ENCODE data around the gene KHNYN. TPM values are rescaled to one million over a fixed set of nuclear protein-coding genes. Genes with fewer than 3 reads are reported as not detected.

The KHNYN gene
- total RNA-seq, 4 donors from 2014 or later = 80.9 to 129 (median 113) TPM

DNA sequence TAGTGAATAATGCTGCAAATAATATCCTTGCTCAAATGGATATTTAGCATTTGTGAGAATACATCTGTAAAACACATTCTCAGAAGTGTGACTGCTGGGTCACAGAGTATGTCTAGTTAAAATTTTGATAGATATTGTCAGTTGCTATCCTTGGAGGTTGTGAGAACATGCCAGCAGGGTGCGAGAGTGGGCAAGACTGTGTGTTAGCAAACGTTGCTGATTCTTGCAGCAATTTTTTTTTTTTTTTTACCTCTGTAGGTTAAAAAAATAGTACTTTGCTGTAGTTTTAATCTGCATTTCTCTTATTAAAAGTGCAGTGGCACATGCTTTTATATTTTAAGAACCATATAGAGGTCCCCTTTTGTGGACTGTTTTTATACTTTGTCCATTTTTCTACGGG is 35.5 kb upstream of the KHNYN start:
- no peak for TF ChIP-seq POLR2A (IDR thresholded peaks at IDR 0.05)
- TF ChIP-seq, protein P1, sequence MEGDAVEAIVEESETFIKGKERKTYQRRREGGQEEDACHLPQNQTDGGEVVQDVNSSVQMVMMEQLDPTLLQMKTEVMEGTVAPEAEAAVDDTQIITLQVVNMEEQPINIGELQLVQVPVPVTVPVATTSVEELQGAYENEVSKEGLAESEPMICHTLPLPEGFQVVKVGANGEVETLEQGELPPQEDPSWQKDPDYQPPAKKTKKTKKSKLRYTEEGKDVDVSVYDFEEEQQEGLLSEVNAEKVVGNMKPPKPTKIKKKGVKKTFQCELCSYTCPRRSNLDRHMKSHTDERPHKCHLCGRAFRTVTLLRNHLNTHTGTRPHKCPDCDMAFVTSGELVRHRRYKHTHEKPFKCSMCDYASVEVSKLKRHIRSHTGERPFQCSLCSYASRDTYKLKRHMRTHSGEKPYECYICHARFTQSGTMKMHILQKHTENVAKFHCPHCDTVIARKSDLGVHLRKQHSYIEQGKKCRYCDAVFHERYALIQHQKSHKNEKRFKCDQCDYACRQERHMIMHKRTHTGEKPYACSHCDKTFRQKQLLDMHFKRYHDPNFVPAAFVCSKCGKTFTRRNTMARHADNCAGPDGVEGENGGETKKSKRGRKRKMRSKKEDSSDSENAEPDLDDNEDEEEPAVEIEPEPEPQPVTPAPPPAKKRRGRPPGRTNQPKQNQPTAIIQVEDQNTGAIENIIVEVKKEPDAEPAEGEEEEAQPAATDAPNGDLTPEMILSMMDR (IDR thresholded peaks at IDR 0.05) = no peak
- peaks cover 0 to 12% (median 3%) of the 10 kb centered on the region in 4 donors for H3K4me1 ChIP-seq

DNA sequence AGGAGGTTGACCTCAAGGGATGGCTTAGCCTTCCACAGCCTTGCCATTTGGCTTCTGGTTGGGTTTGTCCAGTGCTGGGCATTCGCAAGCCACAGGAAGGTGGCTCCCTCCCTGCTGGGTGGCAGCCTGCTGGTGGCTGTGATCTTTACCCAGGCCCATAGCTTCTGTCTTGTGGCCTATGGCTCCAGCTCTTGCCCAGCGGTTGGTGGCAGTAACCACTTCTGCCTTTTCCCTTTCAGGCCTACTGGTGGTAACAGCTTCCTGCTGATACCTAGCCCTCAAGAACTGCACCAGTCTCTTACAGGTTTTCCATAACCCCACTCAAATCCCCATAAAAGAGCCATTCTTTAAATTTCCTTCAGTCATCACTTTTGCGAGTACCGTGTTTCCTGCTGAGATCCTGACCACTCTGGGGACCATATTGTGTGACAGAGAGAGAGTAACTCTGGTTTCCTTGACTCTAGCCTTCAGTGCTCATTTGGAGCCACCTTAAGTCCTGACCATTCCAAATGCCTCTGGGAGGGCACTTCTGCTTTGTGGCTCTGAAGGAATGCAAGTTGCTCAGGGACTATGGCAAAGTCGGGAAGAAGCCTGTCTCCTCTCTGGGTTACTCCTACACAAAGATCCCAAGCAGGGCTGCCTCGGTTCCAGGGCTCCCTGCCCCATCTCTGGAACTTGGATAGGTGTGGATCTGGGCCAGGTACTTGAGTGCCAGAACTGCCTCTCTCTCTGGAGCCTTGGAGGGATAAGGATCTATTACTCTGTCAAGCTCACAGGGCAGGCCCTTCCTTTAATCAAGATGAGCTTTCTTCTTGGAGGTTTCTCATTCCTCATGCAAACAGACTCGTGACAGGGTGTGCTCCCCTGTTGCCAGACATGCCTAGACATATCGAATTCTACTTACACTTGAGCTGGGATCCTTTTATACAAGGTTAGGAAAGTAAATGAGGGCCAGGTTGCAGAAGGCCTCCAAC is 33.9 kb upstream of the KHNYN start:
- Histone ChIP-seq H3K27ac (no peak overlapping the region), H3K36me3 (no peaks in the 10 kb centered on the region), H3K4me3 (no peak overlapping the region), H3K9me3 (no peaks in the 10 kb centered on the region), H3K27me3 (no peaks in the 10 kb centered on the region), H3K4me1 (peaks cover 0 to 25% (median 5%) of the 10 kb centered on the region in 4 donors)
- no peak for DNase-seq
- TF ChIP-seq, protein P1 (IDR thresholded peaks at IDR 0.05) = no peak
- TF ChIP-seq POLR2A (IDR thresholded peaks at IDR 0.05) = no peak

More for the DNA sequence above, 35.5 kb upstream of the KHNYN start:
- Histone ChIP-seq H3K27ac (no peak overlapping the region), H3K27me3 (no peaks in the 10 kb centered on the region), H3K4me3 (no peak overlapping the region), H3K36me3 (no peaks in the 10 kb centered on the region), H3K9me3 (no peaks in the 10 kb centered on the region)
- DNase-seq = no peak

DNA sequence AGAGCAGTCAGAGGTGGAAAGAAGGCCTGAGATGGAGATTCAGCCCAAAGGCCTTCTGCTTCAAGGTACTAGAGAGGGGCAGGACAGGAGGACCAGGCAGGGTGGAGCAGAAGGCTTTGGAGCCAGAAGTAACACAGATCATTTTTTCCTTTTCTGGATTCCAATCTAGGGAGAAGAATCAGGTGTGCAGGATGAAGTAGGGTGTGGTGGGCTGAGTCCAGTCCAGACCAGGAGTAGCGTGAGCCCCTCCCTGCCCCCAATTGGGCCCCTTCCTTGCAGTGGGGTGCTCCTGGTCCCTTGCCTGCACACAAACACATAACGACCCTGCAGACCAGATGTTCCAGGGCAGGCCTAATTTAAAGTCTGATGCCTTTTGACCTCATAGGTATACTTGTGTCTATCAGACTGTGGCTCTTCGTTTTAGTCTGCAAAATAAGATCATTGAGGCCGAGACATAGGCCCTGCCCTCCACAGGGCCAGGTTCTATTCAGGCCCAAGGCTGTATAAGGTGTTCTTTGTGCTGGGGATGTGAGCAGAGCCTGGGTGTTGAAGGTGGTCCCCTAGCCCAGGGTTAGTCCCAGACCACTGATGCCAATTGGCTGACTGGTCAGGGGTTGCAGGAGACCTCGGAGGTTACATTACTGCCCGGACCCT is 32.0 kb upstream of the KHNYN start:
- TF ChIP-seq, protein P1 (IDR thresholded peaks at IDR 0.05) = no peak
- TF ChIP-seq POLR2A (IDR thresholded peaks at IDR 0.05) = no peak
- Histone ChIP-seq H3K27me3 (no peaks in the 10 kb centered on the region), H3K4me3 (no peak overlapping the region), H3K9me3 (no peaks in the 10 kb centered on the region), H3K27ac (peak overlapping the region; percentile 53 to 81 (median 62)), H3K4me1 (peaks cover 0 to 35% (median 5%) of the 10 kb centered on the region in 4 donors), H3K36me3 (no peaks in the 10 kb centered on the region)
- peak in 1 of 3 donors; percentile 40 for DNase-seq

DNA sequence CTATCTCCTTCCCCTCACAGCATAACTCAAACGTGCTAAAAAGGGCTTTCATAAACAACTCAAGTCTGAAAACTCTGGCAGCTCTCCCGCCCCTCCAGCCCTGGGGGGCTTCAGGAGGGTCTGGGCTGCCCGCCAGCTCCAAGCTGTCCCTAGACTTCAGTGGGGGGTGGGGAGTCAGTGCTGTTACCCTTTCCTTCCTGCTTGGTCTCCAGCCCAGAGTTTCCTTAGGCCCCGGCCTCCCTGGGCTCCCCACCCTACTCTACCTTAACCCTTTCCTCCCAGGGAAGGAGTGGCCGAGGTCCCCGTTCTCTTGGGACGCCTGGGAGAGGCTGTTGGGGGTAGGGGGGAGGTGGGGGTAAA is 31.5 kb upstream of the KHNYN start:
- Histone ChIP-seq H3K4me3 (peak overlapping the region; percentile 46 to 76 (median 57)), H3K4me1 (peaks cover 0 to 35% (median 5%) of the 10 kb centered on the region in 4 donors), H3K36me3 (no peaks in the 10 kb centered on the region), H3K9me3 (no peaks in the 10 kb centered on the region), H3K27me3 (no peaks in the 10 kb centered on the region), H3K27ac (peak overlapping the region; percentile 53 to 81 (median 62))
- peak in 2 of 3 donors; percentile 44 to 49 for DNase-seq
- no peak for TF ChIP-seq POLR2A (IDR thresholded peaks at IDR 0.05)
- TF ChIP-seq, protein P1 (IDR thresholded peaks at IDR 0.05) = no peak

DNA sequence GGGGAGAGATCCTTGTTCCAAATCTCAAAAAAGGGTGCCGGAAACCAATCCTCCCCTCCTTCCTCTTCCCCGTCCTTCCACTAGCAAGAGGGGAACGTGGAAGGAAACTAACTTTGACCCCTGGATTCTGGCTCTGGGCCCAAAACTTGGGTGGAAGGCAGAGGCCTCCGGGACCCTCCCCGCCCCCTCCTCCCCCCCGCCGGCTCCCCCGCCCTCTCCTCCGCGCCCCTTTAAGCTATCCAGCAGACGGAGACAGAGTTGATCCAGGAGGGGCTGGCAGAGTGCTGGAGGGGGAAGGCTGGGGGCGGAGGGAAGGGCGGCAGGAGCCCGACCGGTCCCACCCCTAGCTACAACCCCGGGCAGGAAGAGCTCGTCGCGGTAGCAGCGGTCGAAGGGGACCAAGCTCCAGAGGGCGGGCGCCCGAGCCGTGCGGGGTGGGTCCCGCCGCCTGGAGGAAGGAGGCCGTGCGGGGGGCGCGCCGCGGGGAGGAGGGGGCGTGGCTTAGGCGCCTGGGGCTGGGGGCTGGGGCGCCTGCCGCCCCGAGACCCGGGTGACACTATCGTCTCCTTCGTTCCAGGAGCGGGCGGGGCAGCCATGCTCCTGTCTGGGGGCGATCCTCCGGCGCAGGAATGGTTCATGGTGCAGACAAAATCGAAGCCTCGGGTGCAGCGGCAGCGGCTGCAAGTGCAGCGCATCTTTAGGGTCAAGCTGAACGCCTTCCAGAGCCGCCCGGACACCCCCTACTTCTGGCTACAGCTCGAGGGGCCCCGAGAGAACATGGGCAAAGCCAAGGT is 30.9 kb upstream of the KHNYN start, which contains the start of gene NYNRIN:
Gene NYNRIN, plus strand, starts transcription at position 351 of the 794 bp plus-strand sequence. Its CDS starts 244 bp downstream, at position 595.
- Histone ChIP-seq H3K9me3 (no peaks in the 10 kb centered on the region), H3K27ac (peak within 1 kb of the TSS; percentile 53 to 81 (median 62)), H3K36me3 (no peaks in the 10 kb centered on the region), H3K4me1 (peaks cover 0 to 35% (median 5%) of the 10 kb centered on the region in 4 donors), H3K4me3 (peak within 1 kb of the TSS; percentile 46 to 76 (median 57)), H3K27me3 (no peaks in the 10 kb centered on the region)
- peak; percentile 18 to 63 (median 62) for DNase-seq
- TF ChIP-seq, protein P1 (IDR thresholded peaks at IDR 0.05) = no peak
- TF ChIP-seq POLR2A (IDR thresholded peaks at IDR 0.05) = no peak
